PFSK-1 (cell line): ENCODE results near the gene C11orf52.

Experiments used
- FOXP2 ChIP-seq: optimal IDR thresholded peaks from 2 replicates; pipeline ENCODE3; 2011; ENCODE audit warnings: borderline replicate concordance, control low read depth, inconsistent platforms; ENCODE audit not compliant: insufficient read depth; ENCODE audit errors: extremely low read length, extremely low read depth
- POLR2AphosphoS5 ChIP-seq: IDR thresholded peaks from 2 replicates; pipeline ENCODE4 v1.6.1; 2012; ENCODE audit warnings: low read depth, mild to moderate bottlenecking, control low read depth, low read length, moderate library complexity
- REST ChIP-seq, 2 experiments: IDR thresholded peaks; 2 replicates each; pipeline versions ENCODE4 v1.6.1 to v1.8.0; 2011 to 2012; ENCODE audit warnings: low read depth in 2 of 2, low read length in 2 of 2, control low read depth in 1 of 2, inconsistent platforms in 1 of 2, mild to moderate bottlenecking in 1 of 2, moderate library complexity in 1 of 2; ENCODE audit not compliant: insufficient read depth in 1 of 2
- SIN3A ChIP-seq: IDR thresholded peaks from 2 replicates; pipeline ENCODE4 v1.6.1; 2012; ENCODE audit warnings: mild to moderate bottlenecking, low read length, moderate library complexity, borderline replicate concordance; ENCODE audit not compliant: insufficient read depth
- TAF1 ChIP-seq: IDR thresholded peaks from 2 replicates; pipeline ENCODE4 v1.6.1; 2012; ENCODE audit warnings: low read length, control low read depth, borderline replicate concordance; ENCODE audit not compliant: insufficient read depth

GRCh38 chr11:111936040-111936540, 17.4 kb downstream of the C11orf52 start:
- TF ChIP-seq POLR2AphosphoS5: no peak
- TF ChIP-seq TAF1: no peak
- TF ChIP-seq REST (IDR thresholded peaks at IDR 0.05; ENCODE audit: insufficient read depth in 1 of 2, low read depth in 2 of 2, low read length in 2 of 2): no peak
- TF ChIP-seq SIN3A: no peak
- TF ChIP-seq FOXP2: no peak
